Stimulated activated CD4-positive, alpha-beta T cell treated with anti-CD3 and anti-CD28 coated beads, Interleukin-1b, Interleukin-23, amount 100 ng/mL, for 48 hours (primary cell): Measurements from ENCODE around the gene WNK2.

Experiments used
- DNase-seq: peaks from one replicate; pipeline ENCODE4 v3.0.0-alpha.2; 2020

The WNK2 gene

DNA sequence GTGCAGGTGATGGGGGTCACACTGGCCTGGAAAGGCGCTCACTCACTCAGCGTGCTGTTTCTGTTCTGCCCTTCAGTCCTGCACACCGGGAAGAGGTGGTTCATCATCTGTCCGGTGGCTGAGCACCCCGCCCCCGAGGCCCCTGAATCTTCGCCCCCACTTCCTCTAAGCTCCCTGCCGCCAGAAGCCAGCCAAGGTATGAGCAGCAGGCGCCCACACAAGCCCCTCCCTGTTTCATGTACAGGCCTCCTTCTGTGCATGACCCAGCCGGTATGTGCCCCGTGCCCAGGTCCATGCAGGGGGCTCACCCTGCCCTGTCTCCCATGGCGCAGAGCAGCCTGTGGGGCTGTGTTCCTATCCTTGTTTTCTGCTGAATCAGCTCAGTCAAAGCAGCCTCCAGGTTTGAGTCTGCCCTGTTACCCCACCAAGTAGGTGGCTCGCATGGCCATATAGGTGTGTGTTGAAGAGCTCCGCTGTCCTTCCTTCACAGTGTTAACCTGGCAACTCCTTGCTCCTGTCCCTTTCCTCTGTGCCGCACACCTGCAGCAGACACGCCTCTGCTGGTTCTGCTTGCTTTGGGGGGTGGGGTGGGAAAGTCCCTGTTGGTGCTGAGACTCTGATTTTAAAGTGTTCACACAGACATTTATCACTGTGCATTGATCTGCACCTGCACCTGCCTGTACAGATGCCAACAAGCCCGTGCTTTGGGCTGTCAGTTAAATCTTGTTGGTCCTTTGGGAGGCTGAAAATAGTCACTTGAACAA, 84.8 kb downstream of the WNK2 start:
- no peak for DNase-seq

DNA sequence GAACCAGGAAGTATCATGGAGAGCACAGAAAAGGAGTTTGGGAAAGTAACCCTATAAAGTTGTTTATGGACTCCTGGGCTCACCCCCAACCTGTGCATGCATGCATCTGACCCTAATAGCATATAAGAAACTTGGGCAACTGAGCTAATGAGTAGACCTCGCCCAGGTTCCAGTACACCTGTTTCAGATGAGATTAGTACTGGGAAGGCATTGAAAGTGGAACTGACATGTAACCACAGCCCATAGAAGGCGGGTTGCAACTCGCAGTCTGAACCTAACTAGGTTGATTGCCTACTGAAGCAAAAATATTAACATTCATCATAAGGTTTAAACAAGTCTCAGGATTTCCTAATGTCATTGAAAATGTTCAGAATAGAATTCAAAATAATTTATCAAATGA, 87.0 kb downstream of the WNK2 start:
- DNase-seq, result no peak

DNA sequence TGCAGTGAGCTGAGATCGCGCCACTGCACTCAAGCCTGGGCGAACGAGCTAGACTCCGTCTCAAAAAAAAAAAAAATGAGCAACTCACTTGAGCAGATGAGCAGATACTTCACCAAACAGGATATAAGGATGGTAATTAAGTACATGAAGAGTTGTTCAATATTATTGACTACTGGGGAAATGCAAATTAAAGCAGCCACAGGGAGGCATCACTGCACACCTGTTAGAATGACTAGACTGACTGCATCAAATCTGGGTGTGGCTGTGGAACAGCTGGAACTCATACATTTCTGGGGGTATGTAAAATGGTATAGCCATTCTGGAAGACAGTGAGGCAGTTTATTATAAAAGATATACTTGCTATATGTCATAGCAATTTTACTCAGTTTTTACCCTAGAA, 93.0 kb downstream of the WNK2 start:
- DNase-seq, result no peak

DNA sequence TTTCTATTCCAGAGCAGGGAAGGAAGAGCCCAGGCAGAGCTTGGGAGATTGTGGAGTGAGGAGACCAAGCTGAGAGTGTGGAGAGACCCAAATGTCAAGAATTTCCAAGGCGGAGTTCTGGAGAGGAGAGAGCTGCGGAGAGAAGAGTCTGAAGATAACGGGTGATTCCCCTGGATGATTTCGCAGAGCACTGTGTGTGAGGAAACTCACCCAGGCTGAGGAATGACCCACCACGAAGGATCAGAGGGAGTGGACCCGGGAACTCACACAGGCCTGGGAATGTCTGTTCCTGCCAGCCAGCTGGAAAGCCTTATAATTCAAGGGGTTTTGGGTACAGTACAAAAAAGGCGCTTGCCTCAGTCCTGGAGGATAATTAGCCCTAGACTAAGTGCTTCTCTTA, 94.2 kb downstream of the WNK2 start:
- DNase-seq, result no peak

DNA sequence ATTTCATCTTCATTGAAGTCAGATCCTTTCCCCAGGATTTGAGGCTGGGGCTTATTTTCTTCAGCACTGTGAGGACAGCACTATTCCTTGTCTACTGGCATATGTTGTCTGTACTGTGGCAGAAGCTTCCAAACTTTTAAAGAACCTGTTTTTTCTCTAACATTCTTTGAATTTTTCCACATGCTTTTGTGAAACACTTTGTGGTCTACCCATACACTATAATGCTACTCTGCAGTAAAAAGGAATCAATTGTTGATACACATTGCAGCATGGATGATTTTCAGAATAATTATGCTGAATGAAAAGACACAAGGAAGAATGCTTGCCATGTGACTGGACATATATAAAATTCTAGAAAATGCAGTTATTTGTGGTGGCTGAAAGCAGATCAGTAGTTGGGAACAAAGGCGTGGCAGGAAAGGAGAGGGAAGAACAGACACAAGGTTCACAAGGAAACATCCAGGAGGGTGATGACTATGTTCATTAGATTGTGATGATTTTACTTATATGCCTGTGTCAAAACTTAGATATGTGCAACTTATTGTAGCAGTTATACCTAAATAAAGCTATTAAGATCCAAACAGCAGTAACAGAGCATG, 96.8 kb downstream of the WNK2 start:
- DNase-seq, result no peak

DNA sequence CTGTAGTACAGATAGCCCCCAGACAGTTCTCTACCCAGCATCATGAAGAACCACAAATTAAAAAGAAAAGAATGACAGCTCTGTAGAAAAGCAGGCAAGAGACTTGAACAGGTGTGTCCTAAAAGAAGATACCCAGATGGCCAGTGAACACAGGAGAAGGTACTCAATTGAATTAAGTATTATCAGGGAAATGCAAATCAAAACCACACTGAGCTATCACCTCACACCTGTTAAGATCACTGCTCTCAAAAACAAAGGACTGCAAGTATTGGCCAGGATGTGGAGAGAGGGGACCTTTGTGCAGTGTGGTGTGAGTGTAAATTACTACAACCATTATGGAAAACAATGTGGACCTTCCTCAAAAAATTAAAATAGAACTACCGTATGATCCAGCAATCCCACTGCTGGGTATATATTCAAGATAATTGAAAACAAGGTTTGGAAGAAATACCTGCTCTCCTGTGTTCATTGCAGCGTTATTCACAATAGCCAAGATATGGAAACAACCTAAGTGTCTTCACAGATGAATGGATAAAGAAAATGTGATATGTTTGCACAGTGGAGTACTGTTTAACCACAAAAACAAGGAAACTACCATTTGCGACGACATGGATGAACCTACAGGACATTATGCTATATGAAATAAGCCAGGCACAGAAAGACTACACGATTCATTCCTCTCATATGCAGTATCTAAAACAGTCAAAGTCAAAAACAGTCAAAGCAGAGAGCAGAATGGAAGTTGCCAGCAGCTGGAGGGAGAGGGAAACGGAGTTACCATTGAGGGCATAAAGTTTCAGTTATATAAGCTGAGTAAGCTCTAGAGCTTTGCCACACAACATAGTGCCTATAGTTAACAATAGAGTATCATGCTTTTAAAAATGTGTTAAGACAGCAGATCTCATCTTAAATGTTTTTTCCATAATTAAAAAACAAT, 102.6 kb downstream of the WNK2 start:
- DNase-seq, result no peak

DNA sequence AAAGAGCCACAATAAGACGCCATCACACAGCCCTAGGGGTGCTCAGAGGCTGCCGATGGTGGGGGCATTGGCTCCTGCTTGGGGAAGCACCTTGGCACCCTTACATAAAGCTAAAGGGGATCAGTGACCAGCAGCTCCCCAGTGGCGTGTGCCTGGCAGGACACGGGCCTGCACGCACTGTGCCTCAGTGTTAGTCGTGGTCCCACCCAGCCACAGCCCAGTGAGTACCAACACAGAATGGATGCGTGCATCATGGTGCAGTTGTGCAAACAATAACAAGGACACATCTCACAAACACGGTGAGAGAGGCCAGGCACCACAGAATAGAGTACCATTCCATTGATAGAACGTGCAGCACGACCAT, 103.2 kb downstream of the WNK2 start:
- no peak for DNase-seq

DNA sequence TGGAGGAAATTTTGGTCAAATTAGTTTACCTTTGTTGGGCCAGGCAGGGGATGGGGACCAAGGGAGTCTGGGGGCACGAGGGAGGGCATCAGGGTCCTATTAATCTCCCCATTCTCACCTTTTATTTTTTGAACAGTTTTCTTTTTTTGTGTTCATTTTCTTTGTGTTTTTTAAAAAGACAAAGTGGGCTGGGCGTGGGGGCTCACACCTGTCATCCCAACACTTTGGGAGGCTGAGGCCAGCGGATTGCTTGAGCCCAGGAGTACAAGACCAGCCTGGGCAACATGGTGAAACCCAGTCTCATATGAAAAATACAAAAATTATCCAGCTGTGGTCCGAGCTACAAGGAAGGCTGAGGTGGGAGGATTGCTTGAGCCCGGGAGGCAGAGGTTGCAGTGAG, 103.7 kb downstream of the WNK2 start:
- DNase-seq, result no peak

DNA sequence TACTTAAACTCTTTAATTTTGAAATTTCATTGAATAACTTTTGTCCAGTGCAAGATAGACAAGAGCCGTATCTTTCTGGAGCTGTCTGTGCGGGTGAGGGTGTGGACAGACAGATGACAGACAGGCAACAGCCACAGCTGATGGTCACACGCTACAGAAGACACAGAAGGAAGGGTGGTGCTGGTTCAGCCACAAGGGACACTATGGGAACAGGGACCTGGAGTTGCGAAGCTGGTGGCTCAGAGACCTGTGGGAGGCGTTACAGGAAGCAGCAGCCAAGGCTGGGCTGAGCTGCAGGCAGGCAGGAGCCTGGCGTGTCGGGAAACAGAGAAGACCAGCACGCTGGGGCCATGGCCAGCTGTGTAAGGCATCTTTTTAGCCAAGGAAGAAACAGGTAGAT, 104.4 kb downstream of the WNK2 start:
- no peak for DNase-seq

DNA sequence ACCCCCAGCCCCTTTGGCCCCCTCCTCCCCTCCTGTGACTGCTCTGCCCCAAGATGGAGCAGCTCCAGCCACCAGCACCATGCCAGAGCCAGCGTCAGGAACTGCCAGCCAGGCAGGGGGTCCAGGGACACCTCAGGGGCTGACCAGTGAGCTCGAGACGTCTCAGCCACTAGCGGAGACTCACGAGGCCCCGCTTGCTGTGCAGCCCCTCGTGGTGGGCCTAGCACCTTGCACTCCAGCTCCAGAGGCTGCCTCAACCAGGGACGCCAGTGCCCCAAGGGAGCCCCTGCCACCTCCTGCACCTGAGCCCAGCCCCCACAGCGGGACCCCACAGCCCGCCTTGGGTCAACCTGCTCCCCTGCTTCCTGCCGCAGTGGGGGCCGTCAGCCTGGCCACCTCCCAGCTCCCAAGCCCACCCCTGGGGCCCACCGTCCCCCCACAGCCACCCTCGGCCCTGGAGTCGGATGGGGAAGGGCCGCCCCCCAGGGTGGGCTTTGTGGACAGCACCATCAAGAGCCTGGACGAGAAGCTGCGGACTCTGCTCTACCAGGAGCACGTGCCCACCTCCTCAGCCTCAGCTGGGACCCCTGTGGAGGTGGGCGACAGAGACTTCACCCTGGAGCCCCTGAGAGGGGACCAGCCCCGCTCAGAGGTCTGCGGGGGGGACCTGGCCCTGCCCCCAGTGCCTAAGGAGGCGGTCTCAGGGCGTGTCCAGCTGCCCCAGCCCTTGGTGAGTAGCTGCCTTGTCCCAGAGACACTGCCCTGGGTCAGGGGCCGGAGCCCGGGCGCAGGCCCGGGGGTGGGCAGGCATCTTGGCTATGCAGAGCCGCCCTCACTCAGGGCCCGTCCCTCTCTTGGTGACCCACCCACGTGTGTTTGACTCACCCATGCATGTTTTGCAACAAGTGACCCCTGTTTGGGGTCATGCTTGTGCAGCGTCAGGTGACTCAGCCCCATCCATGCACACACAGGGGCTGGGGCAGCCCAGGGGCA, 105.2 kb downstream of the WNK2 start:
- DNase-seq, result no peak

DNA sequence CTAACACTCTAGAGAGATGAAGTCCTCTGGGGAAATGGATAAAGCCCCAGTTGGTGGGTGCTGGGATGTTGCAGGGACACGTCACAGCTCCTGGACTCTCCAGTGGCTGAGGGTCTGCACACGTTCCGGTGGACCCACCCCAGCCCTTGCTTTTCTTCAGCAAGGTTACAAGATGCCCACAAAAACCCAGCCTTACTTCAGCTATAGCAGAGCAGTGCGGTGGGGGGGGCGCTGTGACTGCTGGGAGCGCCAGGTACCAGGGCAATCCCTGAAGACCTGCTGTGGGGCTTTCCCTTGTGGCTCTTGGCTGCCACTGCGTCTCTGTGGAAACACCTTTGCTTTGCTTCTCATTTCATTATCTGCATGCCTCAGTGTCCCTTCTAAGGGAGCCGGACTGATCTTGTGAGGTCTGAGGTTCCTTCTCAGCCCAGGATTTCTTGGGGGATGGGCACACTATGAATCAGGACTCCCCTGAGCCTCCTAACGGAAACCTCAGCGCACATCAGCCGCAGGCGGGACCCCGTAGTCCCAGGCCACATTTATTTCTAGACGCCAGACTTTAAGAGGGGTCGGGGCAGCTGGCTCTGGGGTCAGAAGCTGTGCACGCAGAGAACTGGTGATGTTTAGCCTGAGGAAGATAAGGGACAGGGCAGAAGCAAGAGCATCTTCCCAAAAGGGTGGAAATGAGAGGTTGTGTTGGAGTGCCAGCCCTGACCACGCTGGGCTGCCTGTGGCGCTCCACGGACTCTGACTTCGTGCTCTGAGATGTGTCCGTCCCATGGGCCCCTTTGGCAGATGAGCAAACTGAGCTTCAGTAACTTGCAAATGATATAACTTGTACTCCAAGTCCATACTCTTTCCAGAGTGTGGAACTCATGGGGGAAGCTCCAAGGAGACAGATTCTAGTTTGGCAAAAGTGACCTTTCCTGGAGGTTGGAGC, 106.8 kb downstream of the WNK2 start:
- no peak for DNase-seq

DNA sequence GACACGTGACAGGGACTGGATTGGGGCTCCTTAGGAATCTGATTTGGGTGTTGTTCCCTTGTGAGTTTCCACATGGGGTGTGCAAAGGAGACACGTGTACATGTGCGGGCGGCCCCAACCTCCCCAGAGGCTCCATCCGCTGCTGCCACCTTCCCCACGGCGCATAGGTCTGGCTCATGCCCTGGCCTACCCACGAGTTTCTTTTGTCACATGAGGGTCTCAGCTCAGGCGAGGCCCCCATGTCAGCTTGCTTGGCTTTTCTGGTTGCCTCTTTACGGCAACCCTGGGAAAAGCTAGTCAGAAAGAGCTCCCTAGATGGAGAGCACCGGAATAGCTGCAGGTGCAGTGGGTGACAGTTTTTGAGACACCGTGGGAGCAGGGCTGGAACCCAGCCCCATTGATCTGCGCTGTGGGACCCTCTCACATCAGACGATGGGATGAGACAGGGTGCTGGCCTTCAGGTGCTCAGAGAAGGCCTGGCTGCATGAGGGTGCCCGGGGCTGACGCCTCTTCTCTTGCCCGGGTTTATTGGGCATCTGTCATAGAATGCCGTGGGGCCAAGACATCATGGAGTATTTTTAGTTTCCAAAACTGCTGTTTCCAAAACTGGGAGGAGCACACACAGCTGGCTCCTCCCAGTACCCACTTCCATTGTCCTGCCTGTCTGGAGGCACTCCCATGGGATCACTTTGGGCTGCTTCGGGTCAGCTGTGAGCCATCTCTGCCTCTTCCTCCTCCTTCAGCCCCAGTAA, 107.8 kb downstream of the WNK2 start:
- DNase-seq, result no peak

DNA sequence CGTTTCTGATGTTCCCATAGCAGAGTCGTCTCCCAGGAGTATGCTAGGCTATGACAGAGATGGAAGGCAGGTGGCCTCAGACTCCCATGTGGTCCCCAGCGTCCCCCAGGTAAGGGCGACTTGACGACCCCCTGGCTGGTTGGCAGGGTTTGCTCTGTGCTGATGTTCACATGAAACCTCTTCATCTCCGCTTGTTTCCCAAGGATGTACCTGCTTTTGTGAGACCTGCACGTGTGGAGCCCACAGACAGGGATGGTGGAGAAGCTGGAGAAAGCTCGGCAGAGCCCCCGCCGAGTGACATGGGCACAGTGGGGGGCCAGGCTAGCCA, 108.3 kb downstream of the WNK2 start:
- DNase-seq, result no peak

DNA sequence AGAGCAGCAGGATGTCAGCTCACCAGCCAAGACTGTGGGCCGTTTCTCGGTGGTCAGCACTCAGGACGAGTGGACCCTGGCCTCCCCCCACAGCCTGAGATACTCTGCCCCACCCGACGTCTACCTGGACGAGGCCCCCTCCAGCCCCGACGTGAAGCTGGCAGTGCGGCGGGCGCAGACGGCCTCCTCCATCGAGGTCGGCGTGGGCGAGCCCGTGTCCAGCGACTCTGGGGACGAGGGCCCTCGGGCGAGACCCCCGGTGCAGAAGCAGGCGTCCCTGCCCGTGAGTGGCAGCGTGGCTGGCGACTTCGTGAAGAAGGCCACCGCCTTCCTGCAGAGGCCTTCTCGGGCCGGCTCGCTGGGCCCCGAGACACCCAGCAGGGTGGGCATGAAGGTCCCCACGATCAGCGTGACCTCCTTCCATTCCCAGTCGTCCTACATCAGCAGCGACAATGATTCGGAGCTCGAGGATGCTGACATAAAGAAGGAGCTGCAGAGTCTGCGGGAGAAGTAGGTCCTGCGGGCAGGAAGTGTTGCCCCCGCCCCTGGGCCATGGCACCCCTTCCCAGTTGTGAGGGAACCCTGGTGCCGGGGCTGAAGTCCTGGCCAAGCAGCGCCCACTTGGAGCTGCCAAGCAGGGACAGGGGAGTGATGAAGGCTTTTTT, 108.9 kb downstream of the WNK2 start:
- DNase-seq, result no peak

DNA sequence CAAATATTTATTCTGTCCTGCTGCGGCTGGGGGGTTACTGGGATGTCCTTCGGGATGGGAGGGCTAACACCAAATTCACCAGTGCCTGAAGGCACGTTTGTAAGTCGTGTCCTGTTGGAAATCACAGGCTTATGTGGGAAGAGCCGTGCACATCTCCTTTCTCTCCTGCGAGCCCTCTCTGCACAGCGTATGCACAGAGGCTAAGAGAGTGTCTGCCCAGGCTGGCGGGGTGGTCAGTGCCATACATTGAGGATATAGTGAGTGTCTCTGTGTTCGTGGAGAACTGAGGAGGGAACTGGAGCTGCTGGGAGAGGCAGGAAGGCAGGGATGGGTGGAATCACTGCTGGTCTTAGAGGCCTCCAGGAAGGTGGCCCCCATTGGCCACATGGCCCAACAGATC, 110.1 kb downstream of the WNK2 start:
- DNase-seq, result no peak

DNA sequence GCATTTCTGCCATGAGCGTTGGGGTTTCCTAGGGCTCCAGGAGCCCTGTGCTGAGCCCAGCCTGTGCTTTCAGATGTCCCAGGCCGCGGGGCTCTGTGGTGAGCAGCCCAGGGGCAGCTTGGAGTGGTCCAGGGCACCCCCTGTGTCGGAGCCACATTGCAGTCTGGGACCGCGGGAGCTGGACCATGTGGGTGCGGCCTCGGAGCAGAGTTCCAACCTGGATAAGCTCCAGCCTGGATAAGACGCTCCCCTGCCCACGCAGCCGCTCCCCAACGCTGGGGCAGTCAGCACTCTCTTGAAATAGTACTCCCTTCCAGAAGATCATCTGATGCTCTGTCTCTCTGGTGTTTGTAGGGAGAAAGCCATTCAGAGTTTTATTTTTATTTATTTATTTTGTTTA, 111.1 kb downstream of the WNK2 start:
- DNase-seq, result no peak

DNA sequence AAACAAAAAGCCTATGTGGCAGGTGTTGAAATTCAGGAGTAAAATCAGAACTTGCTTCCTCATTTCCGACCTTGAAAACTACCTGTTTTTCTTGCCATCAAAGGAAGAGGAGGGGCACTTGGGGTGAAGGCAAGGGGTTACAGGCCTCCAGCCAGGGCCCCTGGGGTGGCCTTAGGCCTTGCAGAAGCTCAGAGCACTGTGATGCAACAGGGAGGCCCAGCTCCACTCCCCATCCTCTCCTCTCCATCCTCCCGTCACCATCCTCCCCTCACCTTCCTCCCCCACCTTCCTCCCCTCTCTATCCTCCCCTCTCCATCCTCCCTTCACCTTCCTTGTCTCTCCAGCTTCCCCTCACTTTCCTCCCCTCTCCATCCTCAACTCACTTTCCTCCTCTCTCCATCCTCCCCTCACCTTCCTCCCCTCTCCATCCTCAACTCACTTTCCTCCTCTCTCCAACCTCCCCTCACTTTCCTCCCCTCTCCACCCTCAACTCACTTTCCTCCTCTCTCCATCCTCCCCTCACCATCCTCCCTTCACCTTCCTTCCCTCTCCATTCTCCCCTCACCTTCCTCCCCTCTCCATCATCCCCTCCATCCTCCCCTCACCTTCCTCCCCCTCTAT, 111.6 kb downstream of the WNK2 start:
- DNase-seq, result no peak

DNA sequence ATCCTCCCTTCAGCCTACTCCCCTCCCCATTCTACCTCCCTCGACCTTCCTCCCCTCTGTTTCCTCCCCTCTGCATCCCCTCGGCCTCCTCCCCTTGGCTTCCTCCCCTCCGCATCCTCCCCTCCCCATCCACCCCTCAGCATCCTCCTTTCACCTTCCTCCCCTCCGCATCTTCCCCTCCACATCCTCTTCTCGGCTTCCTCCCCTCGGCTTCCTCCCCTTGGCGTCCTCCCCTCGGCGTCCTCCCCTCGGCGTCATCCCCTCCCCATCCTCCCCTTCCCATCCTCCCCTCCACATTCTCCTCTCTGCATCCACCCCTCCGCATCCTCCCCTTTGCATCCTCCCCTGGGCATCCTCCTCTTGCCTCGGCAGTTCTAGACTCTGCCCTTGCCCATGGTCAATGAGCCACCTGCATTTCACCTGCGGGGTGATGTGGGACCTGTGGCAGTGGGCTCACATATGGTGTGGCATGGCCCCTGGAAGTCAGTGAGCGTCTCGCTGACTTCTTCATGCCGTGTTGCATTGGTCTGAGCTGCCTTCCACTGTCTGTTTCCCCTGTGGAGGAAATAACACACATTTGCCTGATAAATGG, 113.0 kb downstream of the WNK2 start:
- no peak for DNase-seq
